Mesothelial cell of epicardium (in vitro differentiated cells): ENCODE data around the gene UBE2A. TPM values are rescaled to one million over a fixed set of nuclear protein-coding genes. Genes with fewer than 3 reads are reported as not detected.
A peak's percentile ranks its signal among the peaks of the same experiment; 100 is the strongest.

Experiments
- DNase-seq, 2 experiments: peaks; one replicate each; pipeline ENCODE4 v3.0.0; 2021; ENCODE audit warnings: low spot score in 2 of 2; ENCODE audit not compliant: unreplicated experiment in 2 of 2
- H3K27ac Mint-ChIP-seq: 2 replicates; pipeline ENCODE4 v1.8.0; 2021; ENCODE audit warnings: mixed read lengths
- H3K27me3 Mint-ChIP-seq: 2 replicates; pipeline ENCODE4 v1.8.0; 2021; ENCODE audit warnings: low read depth, mixed read lengths
- H3K36me3 Mint-ChIP-seq: 2 replicates; pipeline ENCODE4 v1.8.0; 2021; ENCODE audit warnings: mixed read lengths
- H3K4me1 Mint-ChIP-seq: 2 replicates; pipeline ENCODE4 v1.8.0; 2021; ENCODE audit warnings: mixed read lengths
- H3K4me3 Mint-ChIP-seq: 2 replicates; pipeline ENCODE4 v1.8.0; 2021; ENCODE audit warnings: mild to moderate bottlenecking, moderate library complexity, mixed read lengths
- H3K9me3 Mint-ChIP-seq: 2 replicates; pipeline ENCODE4 v1.8.0; 2021; ENCODE audit warnings: mixed read lengths
- CTCF ChIP-seq: fragments of 200-600 bp; sonication (generic); IDR thresholded peaks from one replicate; pipeline ENCODE4 v1.5.0; 2021; ENCODE audit warnings: antibody characterized with exemption; ENCODE audit not compliant: unreplicated experiment
- total RNA-seq: library from RNA; stranded (reverse); gene quantifications from 3 replicates; pipeline ENCODE4 v1.2.1, GENCODE V29; 2021

The UBE2A gene
- total RNA-seq, 1 donor from 2014 or later = 54.1 TPM

GRCh38 chrX:119617517-119618164 is 43.3 kb downstream of the UBE2A start:
- no peak for DNase-seq
- no peak overlapping the region for H3K27ac Mint-ChIP-seq
- no peak overlapping the region for H3K4me3 Mint-ChIP-seq
- TF ChIP-seq CTCF = no peak
- peaks cover under 1% of the 10 kb centered on the region for H3K9me3 Mint-ChIP-seq
- peaks cover 1% of the 10 kb centered on the region for H3K36me3 Mint-ChIP-seq
- H3K27me3 Mint-ChIP-seq = no peaks in the 10 kb centered on the region
- H3K4me1 Mint-ChIP-seq = peaks cover 3% of the 10 kb centered on the region

GRCh38 chrX:119618439-119618838 is 44.1 kb downstream of the UBE2A start:
- Mint-ChIP-seq H3K36me3 (peaks cover 1% of the 10 kb centered on the region), H3K9me3 (no peaks in the 10 kb centered on the region), H3K4me1 (peaks cover 6% of the 10 kb centered on the region), H3K4me3 (no peak overlapping the region), H3K27me3 (no peaks in the 10 kb centered on the region), H3K27ac (no peak overlapping the region)
- no peak for TF ChIP-seq CTCF
- no peak for DNase-seq

GRCh38 chrX:119622356-119623232 is 48.2 kb downstream of the UBE2A start:
- peaks cover 6% of the 10 kb centered on the region for H3K4me1 Mint-ChIP-seq
- no peak overlapping the region for H3K4me3 Mint-ChIP-seq
- peaks cover 10% of the 10 kb centered on the region for H3K36me3 Mint-ChIP-seq
- peaks cover 5% of the 10 kb centered on the region for H3K9me3 Mint-ChIP-seq
- TF ChIP-seq CTCF = no peak
- peak overlapping the region; percentile 30 for H3K27ac Mint-ChIP-seq
- H3K27me3 Mint-ChIP-seq = no peaks in the 10 kb centered on the region
- no peak for DNase-seq

- Mint-ChIP-seq H3K9me3 (peaks cover 12% of the 10 kb centered on the region), H3K36me3 (peaks cover 17% of the 10 kb centered on the region), H3K27me3 (no peaks in the 10 kb centered on the region), H3K4me1 (peaks cover 6% of the 10 kb centered on the region), H3K27ac (no peak overlapping the region), H3K4me3 (no peak overlapping the region)
- no peak for TF ChIP-seq CTCF
- no peak for DNase-seq
Measured at GRCh38 chrX:119624417-119624816, 50.1 kb downstream of the UBE2A start.

GRCh38 chrX:119624951-119625668 is 50.7 kb downstream of the UBE2A start:
- H3K27me3 Mint-ChIP-seq = no peaks in the 10 kb centered on the region
- H3K9me3 Mint-ChIP-seq = peaks cover 13% of the 10 kb centered on the region
- no peak overlapping the region for H3K4me3 Mint-ChIP-seq
- no peak for TF ChIP-seq CTCF
- no peak overlapping the region for H3K27ac Mint-ChIP-seq
- H3K36me3 Mint-ChIP-seq = peaks cover 19% of the 10 kb centered on the region
- peaks cover 6% of the 10 kb centered on the region for H3K4me1 Mint-ChIP-seq
- no peak for DNase-seq
